T1000 (cell line): ENCODE measurements around the gene DUOXA2.
A peak's percentile ranks its signal among the peaks of the same experiment; 100 is the strongest.

ENCODE experiments used
- DNase-seq: peaks from one replicate; lab custom pipeline; 2025; ENCODE audit warnings: mixed read lengths; lab: John Stamatoyannopoulos, UW

The DUOXA2 gene

GRCh38 chr15:45162771-45163507, 48.8 kb downstream of the DUOXA2 start:
- DNase-seq: peak; percentile 62

GRCh38 chr15:45163508-45163856, 49.4 kb downstream of the DUOXA2 start:
- DNase-seq: no peak

GRCh38 chr15:45164914-45165313, 50.8 kb downstream of the DUOXA2 start:
- DNase-seq: no peak

GRCh38 chr15:45165536-45165935, 51.4 kb downstream of the DUOXA2 start:
- no peak for DNase-seq

GRCh38 chr15:45166834-45167630, 52.9 kb downstream of the DUOXA2 start:
- peak; percentile 54 for DNase-seq

- no peak for DNase-seq
Measured at GRCh38 chr15:45167631-45168205, 53.6 kb downstream of the DUOXA2 start.
